WTC11 (cell line): ENCODE results near the gene RAB6C. TPM values are rescaled to one million over a fixed set of nuclear protein-coding genes. Genes with fewer than 3 reads are reported as not detected.
"Not testable (repeated sequence)": the region's sequence is repeated elsewhere in the genome, so short reads cannot be mapped to it uniquely, and the experiment has no call there.

ENCODE experiments used
- ATAC-seq: fragments of 200-7000 bp; cut with Tn5 transposase; 2 replicates; pipeline ENCODE4 v1.10.0; 2021; ENCODE audit warnings: mild to moderate bottlenecking, moderate library complexity
- CTCF ChIA-PET: fragments of 300-600 bp; sonication (Branson Sonifier 250); formaldehyde crosslinking; loops from one replicate; lab custom pipeline; 2021; ENCODE audit warnings: antibody characterized with exemption; lab: Charles Lee
- POLR2A ChIA-PET: fragments of 350-600 bp; sonication (Branson Sonifier 250); formaldehyde crosslinking; loops from one replicate; lab custom pipeline; 2021; ENCODE audit warnings: antibody characterized with exemption; lab: Charles Lee
- DNase-seq: peaks from one replicate; pipeline ENCODE4 v3.0.0; 2021; ENCODE audit warnings: low spot score
- H3K27ac Mint-ChIP-seq: 2 replicates; pipeline ENCODE4 v1.8.0; 2021; ENCODE audit warnings: mixed read lengths
- H3K27me3 Mint-ChIP-seq: 2 replicates; pipeline ENCODE4 v1.8.0; 2021; ENCODE audit warnings: low read depth, mild to moderate bottlenecking, moderate library complexity, mixed read lengths
- H3K36me3 Mint-ChIP-seq: 2 replicates; pipeline ENCODE4 v1.8.0; 2021; ENCODE audit warnings: mixed read lengths
- H3K4me1 Mint-ChIP-seq: 2 replicates; pipeline ENCODE4 v1.8.0; 2022; ENCODE audit warnings: mixed read lengths
- H3K4me3 Mint-ChIP-seq: 2 replicates; pipeline ENCODE4 v1.8.0; 2021; ENCODE audit warnings: mild to moderate bottlenecking, moderate library complexity, mixed read lengths
- H3K9me3 Mint-ChIP-seq: 2 replicates; pipeline ENCODE4 v1.8.0; 2021; ENCODE audit warnings: mixed read lengths
- GTF2I ChIP-seq: fragments of 250-450 bp; sonication (Bioruptor Pico); conservative IDR thresholded peaks from 2 replicates; pipeline ENCODE4 v1.4.0; 2021; ENCODE audit warnings: mild to moderate bottlenecking
- NR2C2 ChIP-seq: sonication (generic); formaldehyde crosslinking; IDR thresholded peaks from 2 replicates; pipeline ENCODE4 v1.8.0; 2022; ENCODE audit warnings: mild to moderate bottlenecking, missing genetic modification reagents
- SOX15 ChIP-seq: fragments of 250-450 bp; sonication (Bioruptor Pico); IDR thresholded peaks from 2 replicates; pipeline ENCODE4 v1.9.0; 2021; ENCODE audit warnings: mild to moderate bottlenecking
- ZNF121 ChIP-seq: sonication (generic); formaldehyde crosslinking; IDR thresholded peaks from 2 replicates; pipeline ENCODE4 v1.8.0; 2023; ENCODE audit warnings: missing genetic modification reagents
- total RNA-seq: library from RNA; stranded (reverse); gene quantifications from 3 replicates; pipeline ENCODE4 v1.2.3, GENCODE V29; 2021

Gene RAB6C
- total RNA-seq, 1 experiment from 2014 or later: 0.09 TPM

DNA sequence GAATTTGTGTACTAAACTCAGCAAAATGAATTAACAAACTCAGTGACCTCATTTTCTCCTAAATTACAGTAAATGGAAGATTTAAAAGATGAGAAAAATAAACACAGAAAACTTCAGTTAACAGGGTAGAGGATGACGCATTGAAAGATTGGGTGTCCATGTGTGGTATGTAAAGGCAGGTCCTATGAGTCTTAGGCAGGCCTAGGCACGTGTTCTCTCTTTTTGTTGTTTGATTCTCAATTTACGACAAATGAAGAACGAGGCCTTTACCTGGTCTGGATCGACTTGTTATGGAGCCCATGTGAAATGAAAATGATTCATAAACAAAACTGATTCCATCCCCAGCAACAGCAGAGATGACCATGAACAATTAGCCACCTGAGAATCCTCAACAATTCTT is 37.2 kb downstream of the RAB6C start:
- peaks cover 17% of the 10 kb centered on the region for H3K27me3 Mint-ChIP-seq
- peaks cover 40% of the 10 kb centered on the region for H3K9me3 Mint-ChIP-seq
- DNase-seq, POLR2A ChIA-PET, CTCF ChIA-PET, H3K4me1 Mint-ChIP-seq, H3K27ac Mint-ChIP-seq, H3K4me3 Mint-ChIP-seq, ATAC-seq: not testable (repeated sequence)
- peaks cover 17% of the 10 kb centered on the region for H3K36me3 Mint-ChIP-seq

DNA sequence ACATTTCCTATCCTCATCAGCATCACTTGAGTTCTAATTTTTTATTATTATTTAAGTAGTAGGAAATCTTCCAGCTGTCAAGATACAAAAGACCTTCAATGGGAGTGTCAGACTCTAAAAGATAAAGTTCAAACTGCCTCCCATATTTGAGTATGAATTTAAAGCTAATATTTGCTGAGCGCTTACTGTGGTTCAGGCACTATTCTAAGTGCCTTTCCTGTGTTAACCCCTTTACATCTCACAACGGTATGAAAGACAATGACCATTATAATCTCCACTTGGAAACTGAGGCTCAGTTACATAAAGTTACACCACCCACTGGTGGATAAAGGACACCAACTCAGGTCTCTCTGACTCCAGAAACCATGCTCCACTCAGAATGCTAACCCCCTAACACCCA is 39.9 kb downstream of the RAB6C start:
- Mint-ChIP-seq H3K27me3 (peaks cover 5% of the 10 kb centered on the region; the same call in 1 of the 2 replicates), H3K4me1 (0 out of 2 replicates have a peak, but pooled peaks cover 2% of the 10 kb centered on the region), H3K27ac (no peak overlapping the region), H3K9me3 (peaks cover 27% of the 10 kb centered on the region), H3K4me3 (no peak overlapping the region), H3K36me3 (peaks cover 12% of the 10 kb centered on the region)
- ChIA-PET CTCF (no interaction called here), POLR2A (no interaction called here)
- ATAC-seq: no peak
- TF ChIP-seq SOX15 (CRISPR knock-in tag) (no peak), ZNF121 (CRISPR knock-in tag) (no peak), GTF2I (CRISPR knock-in tag) (no peak), NR2C2 (CRISPR knock-in tag) (no peak)
- DNase-seq: no peak

GRCh38 chr2:130020069-130020468 is 40.6 kb downstream of the RAB6C start:
- H3K27ac Mint-ChIP-seq, H3K27me3 Mint-ChIP-seq, ATAC-seq, H3K4me1 Mint-ChIP-seq, CTCF ChIA-PET, H3K4me3 Mint-ChIP-seq, H3K36me3 Mint-ChIP-seq, DNase-seq, POLR2A ChIA-PET: not testable (repeated sequence)
- peaks cover 20% of the 10 kb centered on the region for H3K9me3 Mint-ChIP-seq

DNA sequence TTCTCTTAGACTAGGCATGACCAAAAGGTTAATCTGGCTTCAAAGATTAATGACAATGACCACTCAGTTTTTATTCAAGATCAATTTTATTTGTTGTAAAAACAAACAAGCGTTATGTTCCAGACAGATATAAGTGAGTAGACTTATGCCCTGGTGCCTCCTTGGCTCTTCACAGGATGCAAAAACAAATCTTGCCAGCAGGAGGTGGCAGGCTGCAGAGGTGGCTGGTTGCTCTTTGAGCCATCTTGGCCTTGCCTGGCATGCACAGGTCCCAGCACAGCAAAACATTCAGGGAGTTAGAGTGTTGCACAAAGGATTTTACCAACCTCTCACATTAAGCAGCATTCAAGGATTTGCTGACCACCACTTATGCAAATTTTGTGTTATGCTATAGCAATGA is 46.5 kb downstream of the RAB6C start:
- CTCF ChIA-PET, POLR2A ChIA-PET, H3K4me1 Mint-ChIP-seq, H3K27ac Mint-ChIP-seq, H3K4me3 Mint-ChIP-seq, H3K36me3 Mint-ChIP-seq, H3K27me3 Mint-ChIP-seq, H3K9me3 Mint-ChIP-seq: not testable (repeated sequence)
- DNase-seq (peak; percentile 42), ATAC-seq (peak; percentile 41)

Other genes starting within 250 kb of the RAB6C start
- 10.5 to 13.6 TPM (median 13.3 TPM) in 3 replicates for gene POTEF, start 149.6 kb downstream of the RAB6C start, total RNA-seq
- gene CCDC74B, start 165.4 kb downstream of the RAB6C start, total RNA-seq: 2.8 to 5.4 TPM (median 3.4 TPM) in 3 replicates
- gene SMPD4, start 201.9 kb downstream of the RAB6C start, total RNA-seq: 76.7 to 95.8 TPM (median 81.1 TPM) in 3 replicates
- 183 to 225 TPM (median 220 TPM) in 3 replicates for gene MZT2B, start 202.6 kb downstream of the RAB6C start, total RNA-seq
- 0.18 TPM in 1 of 3 replicates, not detected in the others for gene TUBA3E, start 218.8 kb downstream of the RAB6C start, total RNA-seq